GM11168 (cell line): ENCODE data around the gene PTGIS.

ENCODE experiments used
- in situ Hi-C: fragments of 300-500 bp; cut with MboI; formaldehyde crosslinking; loops from one replicate; pipeline ENCODE4 v1.12.0; 2022; ENCODE audit warnings: low sequenced_read_pairs; ENCODE audit not compliant: unreplicated experiment

PTGIS gene

GRCh38 chr20:49563015-49563980 is 4.6 kb downstream of the PTGIS start:
- in situ Hi-C loops = no loop called here

GRCh38 chr20:49562311-49563014 is 5.5 kb downstream of the PTGIS start:
- in situ Hi-C loops = no loop called here

- in situ Hi-C loops = no loop called here
Measured at GRCh38 chr20:49561806-49562205, 6.1 kb downstream of the PTGIS start.

- in situ Hi-C loops = no loop called here
Measured at GRCh38 chr20:49561256-49561655, 6.7 kb downstream of the PTGIS start.

- in situ Hi-C loops = no loop called here
Measured at GRCh38 chr20:49560646-49561045, 7.3 kb downstream of the PTGIS start.

- in situ Hi-C loops = no loop called here
Measured at GRCh38 chr20:49560186-49560585, 7.8 kb downstream of the PTGIS start.

GRCh38 chr20:49559411-49560081 is 8.4 kb downstream of the PTGIS start:
- in situ Hi-C loops = no loop called here

GRCh38 chr20:49558826-49559225 is 9.1 kb downstream of the PTGIS start:
- in situ Hi-C loops = no loop called here

- in situ Hi-C loops = no loop called here
Measured at GRCh38 chr20:49557449-49557848, 10.5 kb downstream of the PTGIS start.

- in situ Hi-C loops = no loop called here
Measured at GRCh38 chr20:49556621-49557020, 11.3 kb downstream of the PTGIS start.

- in situ Hi-C loops = loop anchor here (10.0 kb wide), 1 partner anchor 305 kb away; no protein-coding TSS in a partner anchor
Measured at GRCh38 chr20:49549801-49550551, 18.0 kb downstream of the PTGIS start.

GRCh38 chr20:49548371-49548947 is 19.5 kb downstream of the PTGIS start:
- in situ Hi-C loops = loop anchor here (10.0 kb wide), 1 partner anchor 306 kb away; no protein-coding TSS in a partner anchor

- in situ Hi-C loops = loop anchor here (10.0 kb wide), 1 partner anchor 309 kb away; no protein-coding TSS in a partner anchor
Measured at GRCh38 chr20:49545572-49545971, 22.4 kb downstream of the PTGIS start.

- in situ Hi-C loops = loop anchor here (10.0 kb wide), 1 partner anchor 310 kb away; no protein-coding TSS in a partner anchor
Measured at GRCh38 chr20:49544535-49544934, 23.4 kb downstream of the PTGIS start.

- in situ Hi-C loops = loop anchor here (10.0 kb wide), 1 partner anchor 311 kb away; no protein-coding TSS in a partner anchor
Measured at GRCh38 chr20:49543858-49544437, 24.0 kb downstream of the PTGIS start.

- in situ Hi-C loops = loop anchor here (10.0 kb wide), 1 partner anchor 312 kb away; no protein-coding TSS in a partner anchor
Measured at GRCh38 chr20:49543071-49543857, 24.7 kb downstream of the PTGIS start.

GRCh38 chr20:49542514-49542991 is 25.4 kb downstream of the PTGIS start:
- in situ Hi-C loops = loop anchor here (10.0 kb wide), 1 partner anchor 312 kb away; no protein-coding TSS in a partner anchor
